Ovary (tissue), 9 donors: ENCODE data around the gene ZNF771. TPM values are rescaled to one million over a fixed set of nuclear protein-coding genes. Genes with fewer than 3 reads are reported as not detected.

Source experiments
- DNase-seq, 5 donors: peaks; one replicate each; pipeline ENCODE4 v3.0.0-alpha.2; 2019 to 2020
- H3K27ac ChIP-seq, 2 donors: fragments of 200-600 bp; one replicate each; pipeline versions ENCODE4 v1.5.1 to v1.8.0; 2019 to 2022
- H3K27me3 ChIP-seq: fragments of 200-600 bp; one replicate; pipeline ENCODE4 v1.8.0; 2022
- H3K36me3 ChIP-seq: fragments of 200-600 bp; sonication (generic); one replicate; pipeline ENCODE4 v1.5.1; 2019
- H3K4me1 ChIP-seq: one replicate; pipeline ENCODE4 v1.8.1; 2013; ENCODE audit warnings: mild to moderate bottlenecking, moderate library complexity; ENCODE audit not compliant: insufficient read depth
- H3K4me3 ChIP-seq: fragments of 200-600 bp; sonication (generic); one replicate; pipeline ENCODE4 v1.5.1; 2017
- H3K9me3 ChIP-seq, 2 donors: fragments of 200-600 bp in 1 of 2; sonication (generic) in 1 of 2; one replicate each; pipeline versions ENCODE4 v1.5.1 to v1.8.1; 2013 to 2019; ENCODE audit warnings: mild to moderate bottlenecking in 1 of 2, moderate library complexity in 1 of 2
- CTCF ChIP-seq, 3 donors: fragments of 450-650 bp in 2 of 3; fragments of 200-600 bp in 1 of 3; IDR thresholded peaks; one replicate each; pipeline versions ENCODE4 v1.5.1 to v1.8.0; 2016 to 2022; ENCODE audit warnings: antibody characterized with exemption in 3 of 3, mild to moderate bottlenecking in 1 of 3
- EP300 ChIP-seq: sonication (generic); formaldehyde crosslinking; IDR thresholded peaks from one replicate; pipeline ENCODE4 v1.6.1; 2017; ENCODE audit warnings: antibody characterized with exemption
- POLR2A ChIP-seq: fragments of 450-650 bp; IDR thresholded peaks from one replicate; pipeline ENCODE4 v1.6.1; 2017; ENCODE audit warnings: antibody characterized with exemption, mild to moderate bottlenecking, moderate library complexity
- WGBS, 3 donors: extraction: QIAGEN DNeasy Blood & Tissue Kit in 1 of 3; methylation state at CpG; one replicate each; pipeline versions ENCODE4 v1.1.5 to v1.1.7; 2013 to 2017; 5-methylcytosine and 5-hydroxymethylcytosine counted together
- intact Hi-C, 4 donors: fragments of 100-400 bp; cut with DNase I; formaldehyde crosslinking; loops; one replicate each; pipeline versions ENCODE4 v1.11.0 to v1.15.1; 2022 to 2023
- polyA plus RNA-seq, 2 donors: library from polyadenylated mRNA; stranded (reverse); fragments of 200-250 nt in 1 of 2; fragments of 350-450 nt in 1 of 2; fragmentation: Illumina TruSeq in 1 of 2; extraction: RNeasy Lipid Tissue Mini Kit (QIAGEN cat#74804) in 1 of 2; gene quantifications; one replicate each; pipeline ENCODE4 v1.2.3, GENCODE V29; 2013 to 2014
- total RNA-seq, 7 donors: library from RNA; depleted of rRNA in 2 of 7; stranded (reverse); fragments of >200 nt in 2 of 7; fragmentation: NEBNext Ultra II Directional in 3 of 7; extraction: Animal tissue kit (Norgen Biotek cat#: 25700) in 3 of 7; gene quantifications; one replicate each; pipeline versions ENCODE4 v1.1.0 to v1.2.4, GENCODE V29; 2016 to 2023
- donor health status: DM: no; HTN: no; CAD: no; lungs with moderate emphysema.
- donor health status: DM: no; HTN: no; CAD: no.
- donor health status: Bipolar disorder and iron deficiency.
- donor health status: DM: yes; HTN: yes; CAD: no.
- donor health status: DM: no; HTN: no; CAD: no.
- donor health status: DM: yes; HTN: yes; CAD: no.

ZNF771 gene
- total and polyA plus RNA-seq, 9 donors = 4.1 to 33.3 (median 15.9) TPM

- DNase-seq = peak; percentile 99 to 100 (median 99)
- 0% methylated on average over 51 to 67 of the region's 67 CpGs for WGBS, 3 donors
- Histone ChIP-seq H3K36me3 (no peaks in the 10 kb centered on the region), H3K27ac (peak overlapping the region; percentile 99 to 100), H3K27me3 (no peaks in the 10 kb centered on the region), H3K4me3 (peak overlapping the region; percentile 88), H3K9me3 (no peaks in the 10 kb centered on the region), H3K4me1 (peaks cover 4% of the 10 kb centered on the region)
- TF ChIP-seq EP300 (no peak), CTCF (IDR thresholded peaks at IDR 0.05) (no peak), POLR2A (no peak)
- intact Hi-C loops = loop anchor here in 1 of 4 donors (10.0 kb wide), 1 partner anchor 276 kb away; the partner anchor contains the start of genes FBRS and PRR14
Measured at GRCh38 chr16:30378236-30379157, 28.9 kb upstream of the ZNF771 start.

GRCh38 chr16:30379158-30379783 lies 28.1 kb upstream of the ZNF771 start:
- H3K4me1 ChIP-seq = peaks cover 4% of the 10 kb centered on the region
- H3K36me3 ChIP-seq = no peaks in the 10 kb centered on the region
- intact Hi-C loops = loop anchor here in 1 of 4 donors (10.0 kb wide), 1 partner anchor 276 kb away; the partner anchor contains the start of genes FBRS and PRR14
- peak overlapping the region; percentile 59 to 100 for H3K27ac ChIP-seq
- no peaks in the 10 kb centered on the region for H3K9me3 ChIP-seq
- H3K4me3 ChIP-seq = peak overlapping the region; percentile 88
- TF ChIP-seq CTCF (IDR thresholded peaks at IDR 0.05) (peak in 1 of 3 donors; percentile 12), EP300 (no peak)
- DNase-seq = peak in 1 of 5 donors; percentile 49
- H3K27me3 ChIP-seq = no peaks in the 10 kb centered on the region
- 24 to 54% (median 30%) methylated on average over 13 to 27 of the region's 27 CpGs for WGBS, 3 donors

GRCh38 chr16:30380072-30380802 lies 27.2 kb upstream of the ZNF771 start:
- Histone ChIP-seq H3K4me3 (no peak overlapping the region), H3K36me3 (no peaks in the 10 kb centered on the region), H3K27me3 (no peaks in the 10 kb centered on the region), H3K9me3 (no peaks in the 10 kb centered on the region), H3K4me1 (peaks cover 4% of the 10 kb centered on the region), H3K27ac (no peak overlapping the region)
- WGBS, 3 donors = 84% methylated on average over 4 of the region's 4 CpGs
- intact Hi-C loops = no loop called here
- TF ChIP-seq POLR2A (no peak), CTCF (IDR thresholded peaks at IDR 0.05) (no peak), EP300 (no peak)
- no peak for DNase-seq

GRCh38 chr16:30380803-30381208 lies 26.6 kb upstream of the ZNF771 start:
- H3K27me3 ChIP-seq = no peaks in the 10 kb centered on the region
- WGBS, 3 donors = 74 to 76% (median 75%) methylated on average over 6 of the region's 6 CpGs
- H3K27ac ChIP-seq = no peak overlapping the region
- H3K4me1 ChIP-seq = peaks cover 4% of the 10 kb centered on the region
- H3K4me3 ChIP-seq = no peak overlapping the region
- intact Hi-C loops = no loop called here
- TF ChIP-seq EP300 = no peak
- TF ChIP-seq POLR2A = no peak
- no peak for TF ChIP-seq CTCF (IDR thresholded peaks at IDR 0.05)
- H3K36me3 ChIP-seq = no peaks in the 10 kb centered on the region
- H3K9me3 ChIP-seq = no peaks in the 10 kb centered on the region
- DNase-seq = peak in 1 of 5 donors; percentile 33
